T-cell (primary cell): Measurements from ENCODE around the gene ZNF576. TPM values are rescaled to one million over a fixed set of nuclear protein-coding genes. Genes with fewer than 3 reads are reported as not detected.

ENCODE experiments used
- ATAC-seq, 4 experiments: fragments of 200-7000 bp in 3 of 4; fragments of 150-1000 bp in 1 of 4; cut with Tn5 transposase; replicated peaks in 1 of 4; 1 replicate in 3 of 4; 2 replicates in 1 of 4; pipeline ENCODE4 v1.10.0; 2021; ENCODE audit warnings: moderate library complexity in 3 of 4, mild to moderate bottlenecking in 2 of 4, moderate number of reproducible peaks in 1 of 4
- CTCF ChIA-PET, 2 donors: fragments of 300-600 bp; sonication (Branson Sonifier 250); formaldehyde crosslinking; loops; one replicate each; lab custom pipeline; 2022; ENCODE audit warnings: antibody characterized with exemption in 2 of 2; lab: Charles Lee
- POLR2A ChIA-PET, 2 donors: fragments of 300-600 bp; sonication (Branson Sonifier 250); formaldehyde crosslinking; loops; one replicate each; lab custom pipeline; 2022; ENCODE audit warnings: antibody characterized with exemption in 2 of 2; lab: Charles Lee
- DNase-seq, 35 experiments: peaks; one replicate each; pipeline versions ENCODE4 v3.0.0 to v3.0.0-alpha.2; 2013 to 2023
- H3K27ac ChIP-seq: one replicate; pipeline ENCODE4 v1.5.1; 2013; ENCODE audit warnings: low read length
- H3K27me3 ChIP-seq, 2 experiments: replicated peaks in 1 of 2; 1 replicate in 1 of 2; 2 replicates in 1 of 2; pipeline versions ENCODE4 v1.6.1 to v1.7.0; 2013; ENCODE audit warnings: low read length in 1 of 2, mixed read lengths in 1 of 2; ENCODE audit not compliant: control insufficient read depth in 2 of 2, insufficient read depth in 2 of 2; ENCODE audit errors: extremely low read depth in 1 of 2
- H3K36me3 ChIP-seq, 2 donors: 1 replicate in 1 of 2; 2 replicates in 1 of 2; pipeline versions ENCODE4 v1.6.1 to v1.7.0; 2013; ENCODE audit warnings: low read length in 1 of 2; ENCODE audit not compliant: control insufficient read depth in 2 of 2, insufficient read depth in 1 of 2; ENCODE audit errors: extremely low read depth in 1 of 2
- H3K4me1 ChIP-seq, 2 experiments: 1 replicate in 1 of 2; 2 replicates in 1 of 2; pipeline versions ENCODE4 v1.6.1 to v1.7.0; 2013; ENCODE audit warnings: low read length in 2 of 2, mixed read lengths in 1 of 2; ENCODE audit not compliant: insufficient read depth in 2 of 2, control insufficient read depth in 1 of 2; ENCODE audit errors: extremely low read depth in 1 of 2
- H3K4me3 ChIP-seq, 2 donors: 1 replicate in 1 of 2; 2 replicates in 1 of 2; pipeline versions ENCODE4 v1.5.1 to v1.7.0; 2013; ENCODE audit warnings: mild to moderate bottlenecking in 2 of 2, low read length in 1 of 2, moderate library complexity in 1 of 2; ENCODE audit not compliant: control insufficient read depth in 1 of 2; ENCODE audit errors: extremely low read depth in 1 of 2
- H3K9me3 ChIP-seq: 2 replicates; pipeline ENCODE4 v1.7.0; 2013
- H3K27ac Mint-ChIP-seq, 2 donors: one replicate each; pipeline ENCODE4 v1.8.0; 2020 to 2021; ENCODE audit warnings: mild to moderate bottlenecking in 2 of 2, mixed read lengths in 2 of 2
- H3K27me3 Mint-ChIP-seq, 2 donors: one replicate each; pipeline ENCODE4 v1.8.0; 2021 to 2022; ENCODE audit warnings: mixed read lengths in 2 of 2
- H3K36me3 Mint-ChIP-seq: one replicate; pipeline ENCODE4 v1.8.0; 2021; ENCODE audit warnings: mixed read lengths
- H3K4me1 Mint-ChIP-seq, 3 donors: one replicate each; pipeline ENCODE4 v1.8.0; 2020 to 2022; ENCODE audit warnings: mixed read lengths in 3 of 3, mild to moderate bottlenecking in 1 of 3
- H3K4me3 Mint-ChIP-seq, 3 donors: one replicate each; pipeline ENCODE4 v1.8.0; 2020 to 2022; ENCODE audit warnings: mild to moderate bottlenecking in 3 of 3, mixed read lengths in 3 of 3, moderate library complexity in 3 of 3
- H3K9me3 Mint-ChIP-seq, 3 donors: one replicate each; pipeline ENCODE4 v1.8.0; 2020 to 2022; ENCODE audit warnings: mixed read lengths in 3 of 3
- WGBS: methylation state at CpG from one replicate; pipeline ENCODE4 v1.1.5; 2013; ENCODE audit warnings: missing lambda C conversion rate; ENCODE audit not compliant: insufficient coverage; 5-methylcytosine and 5-hydroxymethylcytosine counted together
- total RNA-seq, 35 experiments: library from RNA in 6 of 35; stranded (reverse) in 6 of 35; fragments of 120-200 nt in 1 of 35; gene quantifications; one replicate each; pipeline versions ENCODE4 v1.2.1 to v1.2.4 and lab custom pipeline; 2013 to 2026

Gene ZNF576
- total RNA-seq, 5 donors from 2014 or later (not counting 1 experiment from before 2014, with no cell fraction given): 5.4 to 19.6 (median 16.9) TPM

GRCh38 chr19:43575955-43576878 lies 20.2 kb upstream of the ZNF576 start:
- Mint-ChIP-seq H3K4me1 (peaks cover 37 to 57% (median 37%) of the 10 kb centered on the region in 3 donors), H3K36me3 (peaks cover 8% of the 10 kb centered on the region), H3K4me3 (peak overlapping the region; percentile 95 to 99 (median 96)), H3K27me3 (no peaks in the 10 kb centered on the region), H3K27ac (peak overlapping the region; percentile 55 to 94), H3K9me3 (no peaks in the 10 kb centered on the region)
- DNase-seq (peak in 1 of 35 experiments; percentile 23), ATAC-seq (peak in 1 of 4 experiments; percentile 14)
- ChIA-PET CTCF (interaction anchor here (1.4 to 2.8 kb wide), 2 partner anchors 20 to 21 kb away, joined by 7 to 8 read pairs; partner anchors contain the start of genes IRGQ (in 1 of the 2) and ZNF576 (in 1 of the 2)), POLR2A (no interaction called here)
- Histone ChIP-seq H3K36me3 (peaks cover 0 to 9% of the 10 kb centered on the region in 2 donors), H3K27me3 (peaks cover 0 to 11% of the 10 kb centered on the region in 2 experiments), H3K9me3 (no peaks in the 10 kb centered on the region), H3K27ac (peak overlapping the region; percentile 94), H3K4me1 (peaks cover 14 to 51% of the 10 kb centered on the region in 2 experiments), H3K4me3 (peak overlapping the region; percentile 48 to 52)
- 84% methylated on average over 32 of the region's 37 CpGs for WGBS

- H3K4me1 Mint-ChIP-seq: peaks cover 22 to 52% (median 26%) of the 10 kb centered on the region in 3 donors
- peak overlapping the region in 2 of 3 donors; percentile 37 to 76 for H3K4me3 Mint-ChIP-seq
- 86% methylated on average over 1 of the region's 3 CpGs for WGBS
- DNase-seq (no peak), ATAC-seq (no peak)
- peaks cover 14 to 46% of the 10 kb centered on the region in 2 experiments for H3K4me1 ChIP-seq
- H3K4me3 ChIP-seq: no peak overlapping the region
- H3K9me3 ChIP-seq: no peaks in the 10 kb centered on the region
- H3K36me3 ChIP-seq: peaks cover 0 to 7% of the 10 kb centered on the region in 2 donors
- H3K27me3 ChIP-seq: peaks cover 0 to 11% of the 10 kb centered on the region in 2 experiments
- H3K36me3 Mint-ChIP-seq: no peaks in the 10 kb centered on the region
- ChIA-PET CTCF (no interaction called here), POLR2A (interaction anchor here in 1 of 2 donors (0.6 kb wide), 1 partner anchor 164 kb away, joined by 3 read pairs; no protein-coding TSS in a partner anchor)
- peak overlapping the region in 1 of 2 donors; percentile 53 for H3K27ac Mint-ChIP-seq
- H3K27ac ChIP-seq: no peak overlapping the region
- H3K27me3 Mint-ChIP-seq: no peaks in the 10 kb centered on the region
- H3K9me3 Mint-ChIP-seq: no peaks in the 10 kb centered on the region
These were observed 17.6 kb upstream of the ZNF576 start for GRCh38 chr19:43578787-43579186.

- no peaks in the 10 kb centered on the region for H3K36me3 ChIP-seq
- Mint-ChIP-seq H3K27me3 (no peaks in the 10 kb centered on the region), H3K9me3 (no peaks in the 10 kb centered on the region), H3K4me3 (peak overlapping the region in 1 of 3 donors; percentile 13), H3K4me1 (peaks cover 12 to 43% (median 20%) of the 10 kb centered on the region in 3 donors), H3K27ac (no peak overlapping the region), H3K36me3 (peaks cover 9% of the 10 kb centered on the region)
- WGBS: 72% methylated on average over 5 of the region's 7 CpGs
- DNase-seq (no peak), ATAC-seq (no peak)
- peaks cover 5 to 28% of the 10 kb centered on the region in 2 experiments for H3K4me1 ChIP-seq
- no peak overlapping the region for H3K27ac ChIP-seq
- ChIA-PET POLR2A (no interaction called here), CTCF (interaction anchor here in 1 of 2 donors (1.2 kb wide), 1 partner anchor 13 kb away, joined by 3 read pairs; no protein-coding TSS in a partner anchor)
- peaks cover 0 to 4% of the 10 kb centered on the region in 2 experiments for H3K27me3 ChIP-seq
- H3K4me3 ChIP-seq: no peak overlapping the region
- H3K9me3 ChIP-seq: no peaks in the 10 kb centered on the region
These were observed 14.9 kb upstream of the ZNF576 start for GRCh38 chr19:43581467-43581866.

- Histone ChIP-seq H3K4me3 (no peak overlapping the region), H3K9me3 (no peaks in the 10 kb centered on the region), H3K27me3 (no peaks in the 10 kb centered on the region), H3K27ac (no peak overlapping the region), H3K36me3 (no peaks in the 10 kb centered on the region), H3K4me1 (peaks cover 5 to 25% of the 10 kb centered on the region in 2 experiments)
- Mint-ChIP-seq H3K36me3 (peaks cover 9% of the 10 kb centered on the region), H3K9me3 (no peaks in the 10 kb centered on the region), H3K4me1 (peaks cover 11 to 39% (median 18%) of the 10 kb centered on the region in 3 donors), H3K27me3 (no peaks in the 10 kb centered on the region), H3K4me3 (no peak overlapping the region), H3K27ac (no peak overlapping the region)
- DNase-seq (no peak), ATAC-seq (no peak)
- ChIA-PET CTCF (interaction anchor here in 1 of 2 donors (1.3 kb wide), 1 partner anchor 12 kb away, joined by 3 read pairs; no protein-coding TSS in a partner anchor), POLR2A (no interaction called here)
- WGBS: 100% methylated on average over 1 of the region's 2 CpGs
These were observed 13.9 kb upstream of the ZNF576 start for GRCh38 chr19:43582495-43582894.

GRCh38 chr19:43584484-43584883 lies 11.9 kb upstream of the ZNF576 start:
- H3K4me1 ChIP-seq: peaks cover 5 to 23% of the 10 kb centered on the region in 2 experiments
- ATAC-seq (no peak), DNase-seq (no peak)
- H3K27me3 ChIP-seq: no peaks in the 10 kb centered on the region
- H3K4me1 Mint-ChIP-seq: peaks cover 11 to 33% (median 22%) of the 10 kb centered on the region in 3 donors
- POLR2A ChIA-PET: interaction anchor here (0.6 to 1.0 kb wide), 3 partner anchors 10 to 82 kb away, joined by 4 to 6 read pairs (median 4); partner anchors contain the start of gene ZNF576 (in 1 of the 2)
- H3K36me3 ChIP-seq: no peaks in the 10 kb centered on the region
- H3K27ac Mint-ChIP-seq: peak overlapping the region; percentile 64 to 69
- no peak overlapping the region for H3K4me3 Mint-ChIP-seq
- H3K9me3 ChIP-seq: no peaks in the 10 kb centered on the region
- peaks cover 9% of the 10 kb centered on the region for H3K36me3 Mint-ChIP-seq
- peak overlapping the region; percentile 1 for H3K27ac ChIP-seq
- WGBS: no CpG with 5 or more reads among the region's 1 CpG
- H3K4me3 ChIP-seq: no peak overlapping the region
- no peaks in the 10 kb centered on the region for H3K9me3 Mint-ChIP-seq
- H3K27me3 Mint-ChIP-seq: no peaks in the 10 kb centered on the region
- CTCF ChIA-PET: interaction anchor here in 1 of 2 donors (0.6 to 1.1 kb wide), 2 partner anchors 10 to 110 kb away, joined by 6 read pairs; no protein-coding TSS in a partner anchor

GRCh38 chr19:43586346-43586745 lies 10.0 kb upstream of the ZNF576 start:
- Histone ChIP-seq H3K4me3 (no peak overlapping the region), H3K4me1 (peaks cover 0 to 16% of the 10 kb centered on the region in 2 experiments), H3K27me3 (no peaks in the 10 kb centered on the region), H3K36me3 (no peaks in the 10 kb centered on the region), H3K9me3 (no peaks in the 10 kb centered on the region), H3K27ac (no peak overlapping the region)
- ChIA-PET CTCF (no interaction called here), POLR2A (no interaction called here)
- no peak overlapping the region for H3K4me3 Mint-ChIP-seq
- no peak for DNase-seq
- no peak for ATAC-seq
- no peaks in the 10 kb centered on the region for H3K27me3 Mint-ChIP-seq
- peaks cover 16% of the 10 kb centered on the region for H3K36me3 Mint-ChIP-seq
- H3K4me1 Mint-ChIP-seq: peaks cover 13 to 37% (median 19%) of the 10 kb centered on the region in 3 donors
- no peak overlapping the region for H3K27ac Mint-ChIP-seq
- 83% methylated on average over 1 of the region's 2 CpGs for WGBS
- H3K9me3 Mint-ChIP-seq: no peaks in the 10 kb centered on the region
